HFF-Myc (cell line): ENCODE data around the gene ASXL1.

ENCODE experiments used
- DNase-seq: peaks from one replicate; pipeline ENCODE4 v3.0.0-alpha.2; 2011; ENCODE audit warnings: low read depth; ENCODE audit errors: extremely low read depth
- H3K4me3 ChIP-seq: replicated peaks from 2 replicates; pipeline ENCODE4 v1.5.1; 2011; ENCODE audit warnings: low read depth, mild to moderate bottlenecking, control low read depth, low read length
- CTCF ChIP-seq: IDR thresholded peaks from 2 replicates; pipeline ENCODE4 v1.5.1; 2012; ENCODE audit warnings: mild to moderate bottlenecking, low read depth, low read length, control low read depth; ENCODE audit errors: missing control alignments

ASXL1 gene

DNA sequence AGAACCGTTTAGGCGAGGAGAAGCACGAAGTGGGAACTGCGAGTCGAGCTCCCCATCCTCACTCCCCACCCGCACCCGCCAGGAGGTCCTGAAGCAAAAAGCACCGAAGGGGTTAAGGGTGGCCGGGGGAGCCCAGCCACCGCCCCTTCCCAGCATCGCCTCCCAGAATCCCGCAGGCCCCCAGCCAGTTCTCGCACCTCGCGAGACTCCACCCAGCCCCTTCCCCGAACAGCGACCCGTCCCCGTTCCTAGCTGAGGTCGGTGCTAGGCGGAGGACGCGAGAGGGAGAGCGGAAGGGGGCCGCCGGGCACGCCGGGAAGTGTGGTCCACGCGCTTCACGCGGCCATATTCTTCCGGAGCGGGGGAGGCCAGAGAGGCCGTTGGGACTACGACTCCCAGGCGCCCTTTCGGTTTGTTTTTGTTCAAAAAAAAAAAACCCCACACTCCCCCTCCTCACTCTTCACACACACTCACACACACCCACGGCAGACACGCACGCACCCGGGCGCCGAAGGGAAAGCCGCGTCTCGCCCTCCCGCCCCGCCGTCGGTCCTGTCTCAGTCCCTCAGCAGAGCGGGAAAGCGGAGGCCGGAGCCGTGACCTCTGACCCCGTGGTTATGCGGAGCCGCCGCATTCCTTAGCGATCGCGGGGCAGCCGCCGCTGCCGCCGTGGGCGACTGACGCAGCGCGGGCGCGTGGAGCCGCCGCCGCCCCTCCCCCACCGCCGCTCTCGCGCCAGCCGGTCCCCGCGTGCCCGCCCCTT is at the start of gene ASXL1:
Gene ASXL1, plus strand, starts transcription at position 463 of the 763 bp plus-strand sequence. CDS start 445 bp downstream, outside the sequence.
- peak within 1 kb of the TSS; percentile 93 for H3K4me3 ChIP-seq
- DNase-seq: peak; percentile 85
- no peak for TF ChIP-seq CTCF

- no peak for TF ChIP-seq CTCF
- no peak overlapping the region for H3K4me3 ChIP-seq
- DNase-seq: no peak
Observed at GRCh38 chr20:32312718-32313424, 45.3 kb upstream of the ASXL1 start.

DNA sequence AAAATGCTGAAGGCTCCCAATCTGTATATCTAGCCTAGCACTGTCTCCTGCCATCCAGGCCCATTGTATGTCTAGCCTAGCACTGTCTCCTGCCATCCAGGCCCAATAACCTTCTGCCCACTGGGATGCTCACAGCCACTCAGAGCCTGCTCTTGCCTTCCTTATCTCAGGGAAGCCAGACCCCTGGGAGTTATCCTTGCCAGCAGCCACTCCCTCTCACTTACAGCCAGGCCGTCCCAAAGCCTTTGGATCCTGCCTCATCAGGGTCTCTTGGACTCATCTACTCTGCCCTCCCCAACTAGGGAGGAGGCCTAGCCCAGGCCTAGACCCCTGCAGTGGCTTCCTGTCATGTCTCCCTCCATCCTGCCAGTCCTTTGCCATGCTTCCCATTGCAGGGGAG is 43.4 kb upstream of the ASXL1 start:
- no peak for DNase-seq
- no peak for TF ChIP-seq CTCF

GRCh38 chr20:32315399-32315798 is 42.7 kb upstream of the ASXL1 start:
- no peak for TF ChIP-seq CTCF
- no peak for DNase-seq
- H3K4me3 ChIP-seq: no peak overlapping the region

More for the DNA sequence above, 43.4 kb upstream of the ASXL1 start:
- H3K4me3 ChIP-seq: no peak overlapping the region

- no peak overlapping the region for H3K4me3 ChIP-seq
- DNase-seq: no peak
- TF ChIP-seq CTCF: no peak
Observed at GRCh38 chr20:32315891-32316290, 42.2 kb upstream of the ASXL1 start.

- TF ChIP-seq CTCF: no peak
- no peak overlapping the region for H3K4me3 ChIP-seq
- DNase-seq: no peak
Observed at GRCh38 chr20:32316667-32317066, 41.5 kb upstream of the ASXL1 start.
